HEK293 (cell line): ENCODE data around the gene KRTAP16-1.

Experiments used
- ZEB2 ChIP-seq: fragments of 450-650 bp; formaldehyde crosslinking; IDR thresholded peaks from 2 replicates; pipeline ENCODE4 v1.5.1; 2016; ENCODE audit warnings: missing biosample characterization, missing genetic modification characterization
- ZNF292 ChIP-seq: fragments of 450-650 bp; formaldehyde crosslinking; IDR thresholded peaks from 2 replicates; pipeline ENCODE4 v1.5.1; 2016; ENCODE audit warnings: low read depth, missing biosample characterization, missing genetic modification characterization, borderline replicate concordance
- ZNF670 ChIP-seq: fragments of 450-650 bp; formaldehyde crosslinking; IDR thresholded peaks from 2 replicates; pipeline ENCODE4 v1.5.1; 2016; ENCODE audit warnings: missing biosample characterization, missing genetic modification characterization, low read depth
- ZNF830 ChIP-seq: fragments of 450-650 bp; IDR thresholded peaks from 2 replicates; pipeline ENCODE4 v1.5.0; 2018; ENCODE audit warnings: missing biosample characterization, missing genetic modification characterization, low read depth, mild to moderate bottlenecking, moderate library complexity
- TF ChIP-seq, protein P1 (sequence below): fragments of 450-650 bp; formaldehyde crosslinking; IDR thresholded peaks from 2 replicates; pipeline ENCODE4 v1.5.1; 2016; ENCODE audit warnings: missing biosample characterization, missing genetic modification characterization
- TF ChIP-seq, protein P2 (sequence below): fragments of 450-650 bp; formaldehyde crosslinking; IDR thresholded peaks from 2 replicates; pipeline ENCODE4 v1.5.1; 2016; ENCODE audit warnings: missing biosample characterization, missing genetic modification characterization

DNA sequence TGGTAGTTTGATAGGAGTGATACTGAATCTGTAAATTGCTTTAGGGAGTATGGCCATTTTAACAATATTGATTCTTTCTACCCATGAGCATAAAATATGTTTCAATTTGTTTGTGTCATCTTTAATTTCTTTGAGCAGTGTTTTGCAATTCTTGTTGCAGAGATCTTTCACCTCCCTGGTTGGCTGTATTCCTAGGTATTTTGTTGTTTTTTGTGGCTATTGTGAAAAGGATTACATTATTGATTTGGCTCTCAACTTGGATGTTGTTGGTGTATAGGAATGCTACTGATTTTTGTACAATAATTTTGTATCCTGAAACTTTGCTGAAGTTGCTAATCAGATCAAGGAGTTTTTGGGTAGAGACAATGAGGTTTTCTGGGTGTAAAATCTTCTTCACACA, 50.7 kb downstream of the KRTAP16-1 start:
- TF ChIP-seq ZNF830: no peak
- no peak for TF ChIP-seq ZNF292 (tag by site-specific recombination)
- TF ChIP-seq, protein P1, sequence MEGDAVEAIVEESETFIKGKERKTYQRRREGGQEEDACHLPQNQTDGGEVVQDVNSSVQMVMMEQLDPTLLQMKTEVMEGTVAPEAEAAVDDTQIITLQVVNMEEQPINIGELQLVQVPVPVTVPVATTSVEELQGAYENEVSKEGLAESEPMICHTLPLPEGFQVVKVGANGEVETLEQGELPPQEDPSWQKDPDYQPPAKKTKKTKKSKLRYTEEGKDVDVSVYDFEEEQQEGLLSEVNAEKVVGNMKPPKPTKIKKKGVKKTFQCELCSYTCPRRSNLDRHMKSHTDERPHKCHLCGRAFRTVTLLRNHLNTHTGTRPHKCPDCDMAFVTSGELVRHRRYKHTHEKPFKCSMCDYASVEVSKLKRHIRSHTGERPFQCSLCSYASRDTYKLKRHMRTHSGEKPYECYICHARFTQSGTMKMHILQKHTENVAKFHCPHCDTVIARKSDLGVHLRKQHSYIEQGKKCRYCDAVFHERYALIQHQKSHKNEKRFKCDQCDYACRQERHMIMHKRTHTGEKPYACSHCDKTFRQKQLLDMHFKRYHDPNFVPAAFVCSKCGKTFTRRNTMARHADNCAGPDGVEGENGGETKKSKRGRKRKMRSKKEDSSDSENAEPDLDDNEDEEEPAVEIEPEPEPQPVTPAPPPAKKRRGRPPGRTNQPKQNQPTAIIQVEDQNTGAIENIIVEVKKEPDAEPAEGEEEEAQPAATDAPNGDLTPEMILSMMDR (tag by site-specific recombination): no peak
- no peak for TF ChIP-seq ZEB2 (tag by site-specific recombination)
- TF ChIP-seq, protein P2, sequence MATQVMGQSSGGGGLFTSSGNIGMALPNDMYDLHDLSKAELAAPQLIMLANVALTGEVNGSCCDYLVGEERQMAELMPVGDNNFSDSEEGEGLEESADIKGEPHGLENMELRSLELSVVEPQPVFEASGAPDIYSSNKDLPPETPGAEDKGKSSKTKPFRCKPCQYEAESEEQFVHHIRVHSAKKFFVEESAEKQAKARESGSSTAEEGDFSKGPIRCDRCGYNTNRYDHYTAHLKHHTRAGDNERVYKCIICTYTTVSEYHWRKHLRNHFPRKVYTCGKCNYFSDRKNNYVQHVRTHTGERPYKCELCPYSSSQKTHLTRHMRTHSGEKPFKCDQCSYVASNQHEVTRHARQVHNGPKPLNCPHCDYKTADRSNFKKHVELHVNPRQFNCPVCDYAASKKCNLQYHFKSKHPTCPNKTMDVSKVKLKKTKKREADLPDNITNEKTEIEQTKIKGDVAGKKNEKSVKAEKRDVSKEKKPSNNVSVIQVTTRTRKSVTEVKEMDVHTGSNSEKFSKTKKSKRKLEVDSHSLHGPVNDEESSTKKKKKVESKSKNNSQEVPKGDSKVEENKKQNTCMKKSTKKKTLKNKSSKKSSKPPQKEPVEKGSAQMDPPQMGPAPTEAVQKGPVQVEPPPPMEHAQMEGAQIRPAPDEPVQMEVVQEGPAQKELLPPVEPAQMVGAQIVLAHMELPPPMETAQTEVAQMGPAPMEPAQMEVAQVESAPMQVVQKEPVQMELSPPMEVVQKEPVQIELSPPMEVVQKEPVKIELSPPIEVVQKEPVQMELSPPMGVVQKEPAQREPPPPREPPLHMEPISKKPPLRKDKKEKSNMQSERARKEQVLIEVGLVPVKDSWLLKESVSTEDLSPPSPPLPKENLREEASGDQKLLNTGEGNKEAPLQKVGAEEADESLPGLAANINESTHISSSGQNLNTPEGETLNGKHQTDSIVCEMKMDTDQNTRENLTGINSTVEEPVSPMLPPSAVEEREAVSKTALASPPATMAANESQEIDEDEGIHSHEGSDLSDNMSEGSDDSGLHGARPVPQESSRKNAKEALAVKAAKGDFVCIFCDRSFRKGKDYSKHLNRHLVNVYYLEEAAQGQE (tag by site-specific recombination): no peak
- TF ChIP-seq ZNF670 (tag by site-specific recombination): no peak
